NOMO-1 (cell line): ENCODE data around the gene CHRNE.
A peak's percentile ranks its signal among the peaks of the same experiment; 100 is the strongest.

Experiments
- DNase-seq, 2 experiments: peaks; one replicate each; lab custom pipeline; 2025; ENCODE audit not compliant: unreplicated experiment in 2 of 2; lab: John Stamatoyannopoulos, UW

Gene CHRNE

DNA sequence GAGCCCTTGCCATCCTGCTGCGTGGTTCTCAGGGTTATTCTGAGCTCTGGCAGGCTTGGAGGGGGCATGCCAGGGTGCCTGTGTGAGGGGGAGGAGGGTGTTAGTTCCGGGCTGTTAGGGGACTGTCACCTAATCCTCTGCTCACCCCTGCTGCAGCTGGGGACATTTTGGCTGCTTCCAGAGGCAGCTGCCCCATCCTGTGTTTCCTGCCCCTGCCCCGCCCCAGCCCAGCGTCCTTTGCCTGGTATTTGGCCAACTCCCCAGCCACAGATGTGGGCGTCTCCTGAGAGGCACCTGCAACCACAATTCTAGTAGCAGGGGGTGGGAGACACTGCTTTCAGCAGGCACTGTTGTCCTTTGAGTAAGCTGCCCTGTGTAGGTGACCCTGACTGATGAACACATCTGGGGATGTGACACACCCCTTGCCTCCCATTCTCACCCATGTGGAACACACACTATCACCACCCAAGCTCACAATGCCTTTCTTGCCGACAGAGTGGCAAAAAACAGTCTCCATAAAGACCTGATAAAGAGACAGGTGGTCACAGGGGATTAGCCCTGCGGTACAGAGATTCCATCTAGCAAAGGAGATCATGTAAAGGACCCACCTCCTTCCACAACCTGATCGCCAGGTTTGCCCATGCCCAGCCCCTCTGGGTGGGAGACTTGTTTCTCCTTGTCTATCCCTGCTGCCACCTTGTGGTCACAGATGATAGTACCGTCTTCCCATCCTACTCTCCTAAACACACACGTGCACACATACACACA lies at the start of gene CHRNE:
CHRNE (minus strand) TSS at position 48 of the 768 bp plus-strand sequence; CDS start at position 13, 35 bp downstream.
- peak in 1 of 2 experiments; percentile 64 for DNase-seq

DNA sequence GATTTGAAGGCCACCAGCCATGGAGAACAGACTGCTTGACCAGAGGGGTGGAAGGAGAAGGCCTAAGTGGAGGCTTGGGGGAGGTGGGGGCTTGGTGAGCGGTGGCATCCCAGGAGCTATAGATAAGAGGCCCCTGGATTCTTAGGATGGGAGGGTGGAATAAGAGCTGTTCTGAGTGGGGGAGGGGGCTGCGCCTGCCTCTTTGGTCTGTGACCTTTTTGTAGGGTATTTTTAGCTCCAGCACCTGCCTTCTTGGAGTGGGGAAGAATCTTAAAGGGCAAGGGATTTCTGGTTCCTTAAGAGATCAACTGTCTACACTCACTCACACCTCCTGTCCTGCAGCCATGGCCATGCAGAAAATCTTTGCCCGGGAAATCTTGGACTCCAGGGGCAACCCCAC lies 48.6 kb upstream of the CHRNE start:
- DNase-seq, result no peak

DNA sequence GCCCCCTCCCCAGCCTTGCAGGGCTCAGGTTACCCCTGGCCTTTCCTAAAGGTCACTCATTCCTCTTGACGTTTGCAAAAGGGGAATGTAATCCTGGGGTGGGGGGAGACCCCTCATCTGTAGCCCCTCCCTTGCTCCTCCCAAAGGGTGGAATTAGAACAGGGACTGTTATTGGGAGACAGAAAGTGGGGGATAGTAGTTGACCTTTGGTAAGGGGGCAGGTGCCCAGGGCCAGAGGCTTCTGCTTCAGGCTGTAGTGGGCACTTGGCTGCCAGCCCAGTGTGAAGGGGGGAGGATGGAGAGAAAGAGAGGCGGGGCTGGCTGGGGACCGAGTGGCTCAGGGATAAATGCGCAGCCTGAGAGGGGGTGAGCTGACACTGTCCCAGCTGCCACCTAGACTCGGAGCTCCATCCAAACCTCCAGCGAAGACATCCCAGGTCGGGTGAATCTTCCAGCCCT lies 47.9 kb upstream of the CHRNE start, which contains the start of gene ENO3:
ENO3 (plus strand) TSS at position 374 of the 459 bp plus-strand sequence. CDS start 711 bp downstream, outside the sequence.
- DNase-seq, result no peak

DNA sequence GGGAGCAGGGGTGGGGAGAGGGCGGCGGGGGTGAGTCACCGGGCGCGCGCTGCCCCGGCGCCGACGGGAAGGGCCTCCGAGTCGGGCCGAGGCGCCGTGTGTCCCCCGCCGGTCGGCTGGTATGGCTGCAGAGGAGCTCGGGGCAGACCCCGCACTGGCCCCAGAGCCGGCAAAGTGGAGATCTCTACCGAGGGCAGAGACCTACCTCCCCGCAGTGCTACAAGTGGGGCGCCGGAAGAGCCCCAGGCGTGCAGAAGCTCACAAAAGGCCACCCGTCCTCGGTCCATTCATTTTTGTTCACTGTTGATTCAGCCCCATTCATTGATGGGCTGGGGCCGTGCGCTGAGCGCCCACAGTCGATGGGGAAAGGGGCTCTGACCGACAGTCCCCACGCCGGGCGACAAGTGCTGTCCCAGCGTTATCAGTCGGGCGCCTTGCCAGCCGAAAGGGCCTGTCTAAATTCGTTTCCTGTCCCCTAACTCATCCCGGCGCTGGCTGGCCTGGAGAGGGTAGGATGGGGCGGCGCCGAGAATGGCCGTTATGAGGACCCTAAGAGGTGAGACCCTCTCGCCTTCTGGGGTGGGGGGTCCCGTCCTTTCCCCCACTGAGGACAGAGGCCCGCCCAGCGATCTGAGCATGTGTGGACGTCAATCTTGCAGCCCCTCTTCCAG lies 47.3 kb upstream of the CHRNE start:
- peak in 1 of 2 experiments; percentile 62 for DNase-seq

DNA sequence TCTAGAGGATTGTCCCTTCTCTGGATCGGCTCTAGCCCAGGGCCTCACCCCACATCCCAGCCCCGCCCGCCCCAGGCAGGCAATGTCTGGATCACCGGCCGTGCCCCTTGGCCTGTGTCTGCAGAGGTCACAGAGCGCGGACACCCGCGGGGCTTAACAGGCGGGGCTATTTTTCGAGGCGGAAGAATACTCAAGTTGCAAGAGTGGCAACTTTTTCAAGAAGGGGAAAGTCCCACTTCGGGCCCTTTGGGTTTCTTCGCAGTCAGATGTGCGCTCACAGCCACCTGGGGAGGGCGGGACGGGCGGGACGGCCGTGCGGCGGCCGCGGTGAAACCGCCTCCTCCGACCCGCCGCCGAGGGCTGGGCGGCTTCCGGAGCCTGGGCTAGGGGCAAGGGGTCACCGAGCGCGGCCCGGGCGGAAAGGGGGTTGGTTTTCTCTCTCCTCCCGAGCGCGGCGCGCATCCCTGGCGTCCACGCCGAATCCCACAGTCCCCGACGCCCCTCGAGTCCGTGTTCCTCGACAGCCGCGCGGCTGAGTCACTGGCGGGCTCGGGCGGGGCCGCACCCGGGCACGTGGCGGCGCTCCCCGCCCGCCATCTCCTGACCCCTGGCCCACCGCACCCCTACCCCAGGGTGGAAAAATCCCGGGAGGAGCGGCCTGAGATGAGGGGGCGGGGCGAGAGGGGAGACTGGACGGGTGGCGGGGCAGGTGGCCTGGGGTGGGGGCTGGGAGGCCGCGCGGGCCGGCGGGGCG lies 46.6 kb upstream of the CHRNE start:
- DNase-seq, result peak; percentile 62 to 75

DNA sequence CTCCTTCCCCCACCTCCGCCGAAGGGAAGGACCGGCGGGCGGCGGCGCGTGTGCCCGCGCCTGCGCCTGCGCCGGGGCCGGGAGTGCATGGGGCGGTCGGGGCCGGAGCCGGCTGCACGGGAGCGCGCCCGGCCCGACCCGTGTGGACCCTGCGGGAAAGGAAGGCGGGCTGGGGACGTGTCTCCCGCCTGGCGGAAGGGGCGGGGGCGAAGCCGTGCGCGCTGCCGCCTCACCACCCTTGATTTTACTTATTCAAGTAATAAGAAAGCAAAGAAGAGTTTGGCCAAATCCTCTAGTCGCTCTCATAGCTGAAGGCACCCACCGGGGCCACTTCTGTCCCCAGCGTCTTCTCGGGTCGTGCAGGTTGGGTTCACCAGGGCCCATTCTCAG lies 46.0 kb upstream of the CHRNE start:
- DNase-seq, result peak; percentile 88 to 90

DNA sequence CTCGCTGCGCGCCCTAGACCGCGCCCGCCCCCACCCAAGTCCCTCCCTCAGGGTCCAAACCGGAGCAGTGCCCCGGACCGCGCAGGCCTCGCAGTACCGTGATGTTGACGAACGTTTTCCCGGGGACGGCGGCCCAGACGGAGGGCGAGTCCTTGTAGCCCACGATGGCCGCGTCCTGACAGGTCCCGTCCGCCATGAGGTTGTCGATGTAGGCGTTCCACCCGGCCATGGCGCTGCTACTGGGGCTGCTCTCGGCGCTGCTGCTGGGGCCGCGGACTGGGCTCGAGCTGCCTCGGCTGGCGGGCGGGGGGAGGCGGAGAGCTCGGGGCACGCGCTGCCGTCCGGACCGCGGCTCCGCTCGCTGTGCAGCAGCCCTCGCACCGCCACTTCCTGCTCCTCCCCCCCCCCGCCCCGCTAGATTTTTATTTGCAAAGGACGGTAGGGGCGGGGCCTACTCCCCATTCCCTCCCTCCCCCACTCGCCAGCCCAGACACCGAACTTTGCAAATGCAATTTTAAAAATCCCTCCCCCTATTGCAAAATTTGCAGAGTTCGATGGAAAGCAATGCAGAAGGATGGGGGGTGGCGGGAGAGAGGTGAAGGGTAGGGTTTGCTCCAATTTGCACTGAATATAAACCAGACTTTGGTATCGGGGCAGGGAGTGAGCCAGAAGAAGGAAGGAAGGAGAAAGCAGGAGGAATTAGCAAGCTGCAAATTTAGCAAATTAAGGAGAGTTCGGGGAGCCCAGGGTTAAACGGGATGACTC lies 45.5 kb upstream of the CHRNE start, which contains the start of gene PFN1:
PFN1 (minus strand) TSS at position 365 of the 765 bp plus-strand sequence; CDS start at position 229, 136 bp downstream.
- peak; percentile 93 to 97 for DNase-seq

DNA sequence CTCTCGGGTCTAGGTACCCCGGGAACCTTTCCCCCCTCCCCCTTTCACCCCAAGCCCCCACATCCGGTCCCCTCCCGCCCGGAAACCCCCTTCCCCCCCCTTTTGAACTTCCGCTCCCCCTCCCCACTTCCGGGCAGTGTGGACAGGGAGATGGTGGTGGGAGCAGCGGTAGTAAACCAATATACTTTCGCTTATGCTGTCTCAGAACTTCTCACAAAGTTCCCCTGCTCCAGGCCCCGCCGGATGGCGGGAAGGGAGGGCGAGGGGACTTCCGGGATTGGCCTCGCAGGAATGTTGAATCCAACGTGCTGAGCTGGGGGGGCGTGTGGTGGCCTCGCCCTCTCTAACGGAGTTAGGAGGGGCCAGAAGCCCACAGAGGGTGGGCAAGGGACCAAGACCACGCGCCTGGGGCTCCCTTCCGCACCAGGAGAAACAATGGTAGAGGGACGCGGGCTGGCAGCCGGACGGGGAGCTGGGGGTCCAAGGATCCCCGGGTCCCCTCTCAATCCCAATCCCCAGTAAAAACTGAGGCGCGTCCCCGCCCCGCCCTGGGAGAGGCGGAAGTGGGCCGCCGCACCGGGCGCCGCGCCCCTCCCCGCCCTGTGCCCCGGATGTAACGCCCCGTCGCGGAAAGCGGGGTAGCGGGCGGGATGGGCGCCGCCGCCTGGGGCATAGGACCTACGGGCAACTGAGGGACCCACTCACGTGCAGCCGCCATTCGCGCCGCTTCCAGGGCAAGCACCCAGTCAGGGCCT lies 44.7 kb upstream of the CHRNE start:
- DNase-seq, result peak in 1 of 2 experiments; percentile 45

DNA sequence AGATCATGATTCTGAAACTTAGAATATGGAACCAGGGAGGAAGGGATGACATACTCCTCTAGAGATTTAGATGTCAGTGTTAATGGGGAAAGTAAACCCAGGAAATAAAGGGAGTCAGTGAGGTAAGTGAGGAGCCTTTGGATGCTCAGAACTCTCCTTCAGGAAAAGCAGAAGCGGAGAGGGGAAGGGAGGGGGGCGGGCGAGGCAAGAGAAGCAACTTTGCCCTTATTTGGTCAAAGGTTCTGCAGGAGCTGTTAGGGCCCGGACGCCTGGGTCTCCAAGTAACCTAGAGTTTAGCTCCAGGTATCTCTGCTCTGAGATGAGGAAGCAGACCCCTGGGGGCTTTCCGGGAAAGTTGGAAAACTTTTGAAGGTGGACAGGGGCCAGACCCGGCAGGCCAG lies 44.1 kb upstream of the CHRNE start:
- DNase-seq, result peak; percentile 30 to 35

DNA sequence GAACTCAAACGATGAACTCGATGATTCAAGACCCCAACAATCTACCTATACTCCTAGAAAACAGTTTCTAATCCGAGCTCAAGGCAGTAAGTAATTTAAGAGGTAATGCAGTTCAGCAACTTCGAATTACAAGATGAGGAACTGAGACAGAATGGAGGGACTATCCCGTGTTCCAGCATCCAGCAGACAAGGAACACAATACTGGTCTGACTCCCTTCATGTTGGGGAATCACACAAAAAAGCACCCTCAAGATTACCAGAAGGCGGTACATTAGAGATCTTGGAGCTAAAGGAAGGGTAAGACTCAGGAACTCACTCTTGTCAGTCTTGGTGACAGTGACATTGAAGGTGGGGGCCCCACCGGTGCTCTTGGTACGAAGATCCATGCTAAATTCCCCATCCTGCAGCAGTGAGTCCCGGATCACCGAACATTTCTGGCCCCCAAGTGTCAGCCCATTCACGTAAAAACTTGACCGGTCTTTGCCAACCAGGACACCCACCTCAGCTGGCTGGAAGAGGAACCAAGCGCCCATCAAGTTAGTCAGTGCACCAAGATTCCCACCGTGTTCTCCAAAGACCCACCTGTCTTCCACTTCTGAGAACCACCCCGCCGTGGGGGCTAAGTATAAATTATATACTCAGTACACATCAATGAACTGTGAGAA lies 43.5 kb upstream of the CHRNE start:
- peak in 1 of 2 experiments; percentile 15 for DNase-seq

DNA sequence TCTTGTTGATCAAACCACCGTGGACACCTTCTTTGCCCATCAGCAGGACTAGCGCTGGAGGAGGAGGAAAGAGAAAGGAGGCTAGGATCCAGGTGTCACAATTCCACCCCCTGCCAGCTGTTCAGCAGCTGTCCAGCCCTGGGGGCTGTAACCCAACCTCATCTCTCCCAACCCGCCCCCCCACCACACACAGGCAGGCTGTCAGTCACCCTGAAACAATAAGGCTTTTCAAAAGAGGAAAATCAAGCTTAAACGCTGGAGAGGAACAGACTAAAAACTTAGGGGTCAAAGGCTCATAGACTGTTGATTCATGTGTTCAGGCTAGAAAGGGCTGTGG lies 43.0 kb upstream of the CHRNE start:
- no peak for DNase-seq

DNA sequence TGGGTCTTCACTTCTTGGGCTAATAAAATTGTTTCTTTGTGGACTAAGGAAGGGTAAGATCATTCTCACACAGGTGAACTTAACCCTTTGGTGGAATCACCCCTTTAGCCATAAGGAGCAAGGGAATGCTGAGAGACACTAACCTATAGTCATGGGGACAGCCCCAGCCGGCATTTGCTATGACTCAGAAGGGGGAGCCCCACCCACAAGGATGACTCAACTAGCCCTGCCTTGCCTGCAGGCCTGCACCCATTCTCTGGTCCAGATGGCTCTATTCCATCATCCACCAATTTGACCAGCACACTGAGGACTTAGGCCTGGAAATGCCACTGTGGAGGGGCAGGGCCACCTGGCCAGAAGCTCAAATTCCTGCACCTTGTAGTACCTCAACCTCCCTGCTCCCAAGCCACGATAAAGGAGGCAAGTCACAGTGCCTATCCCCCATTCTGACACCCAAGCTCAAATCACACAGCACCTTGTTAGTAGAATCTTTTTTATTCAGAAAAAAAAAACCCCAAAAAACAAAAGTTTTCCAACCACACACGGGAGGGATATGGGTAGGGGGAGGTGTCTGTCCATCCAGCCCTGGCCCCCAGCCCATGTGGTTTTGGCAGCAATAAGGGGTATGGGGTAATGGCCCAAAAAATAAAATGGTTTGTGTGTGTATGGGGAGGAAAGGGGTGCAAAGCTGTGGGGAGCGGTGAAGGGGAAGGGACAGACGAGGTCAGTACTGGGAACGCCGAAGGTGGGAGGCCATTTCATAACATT lies 42.5 kb upstream of the CHRNE start:
- peak; percentile 79 to 81 for DNase-seq

DNA sequence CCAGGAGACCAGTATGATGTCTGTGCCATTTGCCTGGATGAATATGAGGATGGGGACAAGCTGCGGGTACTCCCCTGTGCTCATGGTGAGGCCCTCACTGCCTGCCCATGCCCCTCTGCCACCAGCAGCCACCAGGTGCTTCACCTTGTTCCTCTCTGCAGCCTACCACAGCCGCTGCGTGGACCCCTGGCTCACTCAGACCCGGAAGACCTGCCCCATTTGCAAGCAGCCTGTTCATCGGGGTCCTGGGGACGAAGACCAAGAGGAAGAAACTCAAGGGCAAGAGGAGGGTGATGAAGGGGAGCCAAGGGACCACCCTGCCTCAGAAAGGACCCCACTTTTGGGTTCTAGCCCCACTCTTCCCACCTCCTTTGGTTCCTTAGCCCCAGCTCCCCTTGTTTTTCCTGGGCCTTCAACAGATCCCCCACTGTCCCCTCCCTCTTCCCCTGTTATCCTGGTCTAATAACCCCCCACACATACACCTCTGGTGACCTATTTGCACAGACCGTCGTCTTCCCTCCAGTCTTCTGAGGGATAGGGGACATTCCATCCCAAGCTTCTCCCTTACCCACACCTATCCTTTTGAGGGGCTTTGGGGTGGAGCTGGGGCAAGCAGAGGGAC lies 41.8 kb upstream of the CHRNE start:
- no peak for DNase-seq

DNA sequence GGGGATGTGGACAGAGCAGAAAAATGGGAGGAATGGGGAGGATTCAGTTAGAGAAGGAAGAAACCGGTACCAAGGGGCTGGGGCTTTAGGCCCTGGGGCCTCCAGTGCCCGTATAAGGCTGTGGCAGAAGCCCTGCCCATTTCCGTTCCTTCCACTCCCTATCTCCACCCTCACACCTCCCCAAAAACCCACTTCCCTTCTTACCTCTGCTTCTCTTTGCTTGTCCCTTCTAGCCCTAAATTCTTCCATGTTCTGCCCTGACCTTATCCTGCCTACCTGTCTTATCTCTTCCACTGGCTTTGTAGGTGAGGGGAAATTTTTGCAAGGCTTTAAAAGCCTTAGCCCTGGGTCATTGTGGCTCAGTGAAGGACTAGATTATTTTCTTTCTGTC lies 41.3 kb upstream of the CHRNE start:
- DNase-seq, result peak; percentile 84 to 89

DNA sequence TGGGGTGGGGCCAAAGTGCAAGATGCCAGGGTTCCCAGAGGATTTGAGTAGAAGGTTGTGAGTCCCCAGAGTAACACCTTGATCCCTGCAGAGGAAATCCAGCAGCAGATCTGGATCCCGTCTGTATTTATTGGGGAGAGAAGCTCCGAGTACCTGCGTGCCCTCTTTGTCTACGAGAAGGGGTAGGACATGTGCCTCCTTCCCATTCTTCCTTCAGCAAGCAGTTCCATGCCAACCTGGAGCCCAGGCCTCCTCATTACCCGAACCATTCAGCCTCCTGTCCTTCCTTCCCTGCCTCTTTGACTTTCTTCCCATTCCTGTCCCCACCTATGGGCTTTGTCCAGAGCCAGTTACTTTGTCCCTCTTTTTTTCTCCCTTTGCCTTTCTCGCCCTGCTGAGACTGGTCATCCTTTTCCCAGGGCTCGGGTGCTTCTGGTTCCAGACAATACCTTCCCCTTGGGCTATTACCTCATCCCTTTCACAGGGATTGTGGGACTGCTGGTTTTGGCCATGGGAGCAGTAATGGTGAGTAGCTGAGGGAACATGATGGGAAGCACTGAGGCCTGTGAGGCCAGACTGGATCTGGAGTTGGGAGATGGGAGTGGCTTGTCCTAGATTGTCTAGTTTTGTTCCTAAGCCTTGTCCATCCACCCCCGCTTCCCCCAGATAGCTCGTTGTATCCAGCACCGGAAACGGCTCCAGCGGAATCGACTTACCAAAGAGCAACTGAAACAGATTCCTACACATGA lies 40.0 kb upstream of the CHRNE start:
- DNase-seq, result no peak

DNA sequence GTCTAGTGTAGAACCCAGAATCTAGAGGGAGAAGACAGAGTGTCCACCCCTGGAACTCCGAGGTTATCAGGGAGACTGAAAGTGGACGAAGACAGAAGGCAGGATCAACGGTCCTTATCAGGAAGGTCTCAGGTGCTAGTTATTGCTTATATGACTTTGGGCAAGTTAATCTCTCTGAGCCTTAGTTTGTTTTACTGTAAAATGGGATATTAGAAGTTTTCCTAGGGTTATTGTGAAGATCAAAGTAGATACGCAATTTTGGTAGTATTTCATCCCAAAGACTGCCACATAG lies 38.4 kb upstream of the CHRNE start:
- DNase-seq, result no peak

DNA sequence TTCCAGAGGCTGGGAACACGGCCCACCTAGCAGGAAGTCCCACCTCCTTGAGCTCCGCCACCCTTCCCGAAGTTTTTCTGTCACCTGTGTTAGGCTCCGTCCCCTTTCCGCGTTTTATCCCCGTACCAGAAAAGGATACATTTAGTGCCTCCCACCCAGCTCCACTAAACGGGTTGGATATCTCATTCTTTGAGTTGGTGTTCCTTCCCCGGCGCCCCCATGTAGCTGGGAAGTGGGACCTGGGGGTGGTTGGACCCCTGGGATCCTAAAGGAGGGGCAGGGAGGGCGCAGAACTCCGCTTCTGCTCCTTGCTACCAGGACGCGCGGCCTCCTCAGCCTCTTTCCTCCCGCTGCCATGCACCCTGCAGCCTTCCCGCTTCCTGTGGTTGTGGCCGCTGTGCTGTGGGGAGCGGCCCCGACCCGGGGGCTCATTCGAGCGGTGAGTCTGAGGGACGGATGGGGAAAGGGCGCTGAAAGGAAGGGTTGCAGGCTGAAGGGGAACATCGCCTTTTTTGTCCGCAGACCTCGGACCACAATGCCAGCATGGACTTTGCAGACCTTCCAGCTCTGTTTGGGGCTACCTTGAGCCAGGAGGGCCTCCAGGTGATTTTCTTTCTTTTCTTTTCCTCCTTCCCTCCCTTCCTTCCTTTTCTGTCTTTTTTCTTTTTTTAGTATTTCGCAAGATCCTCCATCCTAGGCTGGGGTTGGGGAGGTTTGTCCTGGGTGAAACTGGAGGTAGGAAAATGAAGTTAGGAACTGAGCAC lies 37.8 kb upstream of the CHRNE start:
- no peak for DNase-seq
